Fibroblast of skin of left quadriceps (primary cell): Measurements from ENCODE around the gene AIMP2.
"Not testable (repeated sequence)": the region's sequence is repeated elsewhere in the genome, so short reads cannot be mapped to it uniquely, and the experiment has no call there.

Experiments used
- DNase-seq, 2 experiments: peaks; one replicate each; pipeline ENCODE4 v3.0.0-alpha.2; 2013; ENCODE audit warnings: low read depth in 2 of 2

AIMP2 gene

GRCh38 chr7:6026011-6026819 is 17.1 kb downstream of the AIMP2 start:
- no peak for DNase-seq

GRCh38 chr7:6026820-6027311 is 17.8 kb downstream of the AIMP2 start:
- DNase-seq: no peak

GRCh38 chr7:6027806-6028365 is 18.8 kb downstream of the AIMP2 start:
- no peak for DNase-seq

- no peak for DNase-seq
Observed at GRCh38 chr7:6028563-6028962, 19.5 kb downstream of the AIMP2 start.

GRCh38 chr7:6030988-6031387 is 21.9 kb downstream of the AIMP2 start, which contains the start of gene ANKRD61:
ANKRD61 (plus strand) TSS chr7:6031376; CDS start chr7:6031376, 0 bp downstream.
- DNase-seq: no peak

- no peak for DNase-seq
Observed at GRCh38 chr7:6031567-6031966, 22.5 kb downstream of the AIMP2 start.

GRCh38 chr7:6032167-6032566 is 23.1 kb downstream of the AIMP2 start:
- no peak for DNase-seq

- DNase-seq: no peak
Observed at GRCh38 chr7:6032641-6033040, 23.6 kb downstream of the AIMP2 start.

GRCh38 chr7:6035165-6035564 is 26.1 kb downstream of the AIMP2 start:
- DNase-seq: no peak

GRCh38 chr7:6035686-6036085 is 26.6 kb downstream of the AIMP2 start:
- DNase-seq: no peak

GRCh38 chr7:6049780-6050179 is 40.7 kb downstream of the AIMP2 start:
- no peak for DNase-seq

- not testable (repeated sequence) for DNase-seq
Observed at GRCh38 chr7:6051185-6051584, 42.1 kb downstream of the AIMP2 start.

GRCh38 chr7:6056616-6057015 is 47.5 kb downstream of the AIMP2 start:
- no peak for DNase-seq

- DNase-seq: no peak
Observed at GRCh38 chr7:6057316-6058129, 48.5 kb downstream of the AIMP2 start.

GRCh38 chr7:6059941-6060340 is 50.9 kb downstream of the AIMP2 start:
- DNase-seq: not testable (repeated sequence)

GRCh38 chr7:6071406-6071805 is 62.3 kb downstream of the AIMP2 start:
- no peak for DNase-seq
